HG03066 (cell line): ENCODE data around the gene RAB3C.
"Not testable (repeated sequence)": the region's sequence is repeated elsewhere in the genome, so short reads cannot be mapped to it uniquely, and the experiment has no call there.

Experiments used
- ATAC-seq: cut with Tn5 transposase; IDR thresholded peaks from one replicate; pipeline ENCODE4 v1.9.1; 2021; ENCODE audit warnings: low read depth; ENCODE audit not compliant: unreplicated experiment

Gene RAB3C

DNA sequence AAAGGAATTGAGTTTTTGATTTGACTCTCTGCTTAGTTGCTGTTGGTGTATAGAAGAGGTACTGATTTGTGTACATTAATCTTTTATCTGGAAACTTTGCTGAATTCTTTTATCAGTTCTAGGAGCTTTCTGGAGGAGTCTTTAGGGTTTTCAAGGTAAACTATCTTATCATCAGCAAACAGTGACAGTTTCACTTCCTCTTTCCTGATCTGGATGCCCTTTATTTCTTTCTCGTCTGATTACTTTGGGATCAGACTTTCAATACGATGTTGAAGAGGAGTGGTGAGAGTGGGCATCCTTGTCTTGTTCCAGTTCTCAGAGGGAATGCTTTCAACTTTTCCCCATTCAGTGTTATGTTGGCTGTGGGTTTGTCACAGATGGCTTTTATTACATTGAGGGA is 17.7 kb downstream of the RAB3C start:
- not testable (repeated sequence) for ATAC-seq

DNA sequence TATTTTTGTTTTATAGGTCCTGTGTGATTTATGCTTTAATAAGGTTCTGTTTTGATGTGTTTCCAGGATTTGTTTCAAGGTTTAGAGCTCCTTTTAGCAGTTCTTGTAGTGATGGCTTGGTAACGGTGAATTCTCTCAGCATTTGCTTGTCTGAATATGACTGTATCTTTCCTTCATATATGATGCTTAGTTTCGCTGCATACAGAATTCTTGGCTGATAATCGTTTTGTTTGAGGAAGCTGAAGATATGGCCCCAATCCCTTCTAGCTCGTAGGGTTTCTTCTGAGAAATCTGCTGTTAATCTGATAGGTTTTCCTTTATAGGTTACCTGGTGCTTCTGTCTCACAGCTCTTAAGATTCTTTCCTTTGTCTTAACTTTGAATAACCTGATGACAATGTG is 20.0 kb downstream of the RAB3C start:
- ATAC-seq = not testable (repeated sequence)

DNA sequence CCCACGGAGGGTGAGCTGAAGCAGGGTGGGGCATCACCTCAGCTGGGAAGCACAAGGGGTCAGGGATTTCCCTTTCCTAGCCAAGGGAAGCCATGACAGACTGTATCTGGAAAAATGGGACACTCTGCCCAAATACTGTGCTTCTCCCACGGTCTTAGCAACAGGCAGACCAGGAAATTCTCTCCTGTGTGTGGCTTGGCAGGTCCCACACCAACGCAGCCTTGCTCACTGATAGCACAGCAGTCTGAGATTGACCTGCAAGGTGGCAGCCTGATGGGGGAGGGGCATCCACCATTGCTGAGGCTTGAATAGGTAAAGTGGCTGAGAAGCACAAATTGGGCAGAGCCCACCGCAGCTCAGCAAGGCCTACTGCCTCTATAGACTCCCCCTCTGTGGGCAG is 23.2 kb downstream of the RAB3C start:
- no peak for ATAC-seq

DNA sequence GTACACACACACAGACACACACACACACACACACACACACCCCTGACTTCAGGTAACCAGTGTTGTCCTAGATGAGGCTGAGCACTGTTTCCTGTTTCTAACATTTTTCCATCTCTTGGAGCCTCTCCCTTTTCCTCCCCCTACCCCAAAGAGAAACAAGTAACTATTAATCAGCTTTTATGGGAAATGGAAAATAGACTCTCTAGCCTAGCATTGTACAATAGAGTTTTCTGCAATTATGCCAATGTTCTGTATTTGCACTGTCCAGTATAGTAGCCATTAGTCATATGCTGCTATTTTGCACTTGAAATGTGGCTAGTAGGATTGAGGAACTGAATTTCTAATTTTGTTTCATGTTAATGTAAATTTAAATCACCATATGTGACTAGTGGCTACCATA is 33.1 kb downstream of the RAB3C start:
- no peak for ATAC-seq

DNA sequence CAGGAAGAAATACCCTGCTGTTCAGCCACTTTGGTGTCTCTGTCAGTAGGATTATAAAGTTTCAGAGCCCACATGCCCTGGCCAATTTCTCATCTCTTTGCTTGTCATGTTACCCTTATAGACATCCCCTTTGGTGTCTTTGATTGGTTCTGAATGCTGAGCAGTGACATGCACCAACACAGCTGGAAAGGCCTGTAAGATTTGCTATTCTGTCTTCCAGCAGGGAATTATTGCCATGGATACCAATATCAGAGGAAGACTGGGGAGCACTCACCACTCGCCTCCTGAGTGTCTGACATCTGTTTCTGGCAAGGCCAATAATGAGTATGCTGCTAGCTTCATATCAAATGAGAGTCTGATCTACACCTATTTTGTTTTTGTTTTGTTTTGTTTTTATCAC is 34.4 kb downstream of the RAB3C start:
- no peak for ATAC-seq

DNA sequence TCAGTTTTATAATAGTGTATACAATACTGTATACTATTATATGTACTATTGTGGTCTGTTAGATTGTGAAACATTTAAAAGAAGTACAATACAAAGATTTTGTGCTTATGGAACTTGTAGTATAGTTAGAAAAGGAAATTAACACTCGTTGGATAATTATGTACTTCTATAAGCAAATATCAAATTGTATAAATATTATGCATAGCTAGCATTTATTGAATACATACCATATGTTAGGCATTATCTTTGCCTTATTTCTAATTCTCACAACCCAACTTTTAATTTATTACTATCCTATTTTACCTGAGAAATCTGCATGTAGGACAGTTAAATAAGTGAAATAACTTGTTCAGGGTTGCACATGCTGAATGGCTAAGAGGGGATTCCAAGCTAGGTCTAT is 37.5 kb downstream of the RAB3C start:
- no peak for ATAC-seq

DNA sequence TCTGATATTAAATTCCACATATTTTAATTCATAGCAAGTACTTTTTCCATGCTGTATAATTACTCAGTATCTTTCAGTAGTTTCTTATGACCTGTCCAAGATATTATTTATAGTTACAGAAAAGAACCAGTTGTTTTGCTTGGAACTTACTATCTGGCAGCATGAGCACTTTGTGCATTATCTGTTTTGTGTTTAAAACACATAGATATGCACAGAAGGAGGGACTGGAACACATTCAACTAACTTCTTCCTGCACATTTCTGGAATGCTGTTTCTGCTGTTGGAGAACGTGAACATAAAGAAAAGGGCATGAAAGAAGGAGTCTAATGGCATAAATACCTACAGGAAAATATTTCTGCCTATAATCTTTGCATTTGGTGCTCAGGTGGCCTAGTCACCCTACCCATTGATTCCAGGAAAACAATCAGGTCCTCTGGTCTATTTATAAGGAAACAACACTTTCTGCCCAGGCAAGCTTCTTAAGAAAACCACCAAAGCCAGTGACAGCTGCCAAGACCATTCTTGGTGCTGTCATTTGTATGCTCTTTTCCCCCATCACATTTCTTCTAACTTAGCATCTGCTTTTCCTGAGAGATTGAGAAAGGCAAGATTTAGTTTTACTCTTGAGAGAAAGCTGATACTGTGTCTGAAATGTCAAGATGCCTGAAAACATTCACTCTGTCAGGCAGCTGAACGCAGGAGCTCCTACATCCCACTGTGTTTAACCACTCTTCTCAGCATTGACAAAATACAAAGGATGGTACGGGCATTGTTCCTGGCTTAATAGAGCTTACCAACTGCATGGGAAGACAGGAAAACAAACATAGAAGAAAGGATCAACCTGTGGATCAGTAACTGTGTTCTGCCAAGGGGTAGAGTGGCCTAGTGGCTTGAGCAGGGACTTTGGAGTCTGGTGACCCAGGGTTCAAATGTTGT is 40.3 kb downstream of the RAB3C start:
- ATAC-seq = no peak

DNA sequence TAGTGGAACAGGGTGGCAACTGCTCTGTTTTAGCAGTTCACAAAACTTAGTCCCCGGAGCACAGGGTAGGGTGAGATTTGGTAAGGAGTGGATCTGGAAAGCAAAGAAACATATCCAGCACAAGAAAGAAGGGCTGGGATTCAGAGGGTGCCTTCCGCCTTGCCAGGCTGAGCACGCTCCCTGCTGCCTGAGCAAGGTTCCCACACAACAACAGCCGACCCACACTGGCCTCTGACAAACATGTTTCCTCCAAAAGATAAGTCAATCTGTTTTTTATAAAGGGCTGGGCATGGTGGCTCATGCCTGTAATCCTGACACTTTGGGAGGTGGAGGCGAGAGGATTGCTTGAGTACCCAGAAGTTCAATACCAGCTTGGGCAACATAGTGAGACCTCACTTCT is 45.8 kb downstream of the RAB3C start:
- no peak for ATAC-seq

DNA sequence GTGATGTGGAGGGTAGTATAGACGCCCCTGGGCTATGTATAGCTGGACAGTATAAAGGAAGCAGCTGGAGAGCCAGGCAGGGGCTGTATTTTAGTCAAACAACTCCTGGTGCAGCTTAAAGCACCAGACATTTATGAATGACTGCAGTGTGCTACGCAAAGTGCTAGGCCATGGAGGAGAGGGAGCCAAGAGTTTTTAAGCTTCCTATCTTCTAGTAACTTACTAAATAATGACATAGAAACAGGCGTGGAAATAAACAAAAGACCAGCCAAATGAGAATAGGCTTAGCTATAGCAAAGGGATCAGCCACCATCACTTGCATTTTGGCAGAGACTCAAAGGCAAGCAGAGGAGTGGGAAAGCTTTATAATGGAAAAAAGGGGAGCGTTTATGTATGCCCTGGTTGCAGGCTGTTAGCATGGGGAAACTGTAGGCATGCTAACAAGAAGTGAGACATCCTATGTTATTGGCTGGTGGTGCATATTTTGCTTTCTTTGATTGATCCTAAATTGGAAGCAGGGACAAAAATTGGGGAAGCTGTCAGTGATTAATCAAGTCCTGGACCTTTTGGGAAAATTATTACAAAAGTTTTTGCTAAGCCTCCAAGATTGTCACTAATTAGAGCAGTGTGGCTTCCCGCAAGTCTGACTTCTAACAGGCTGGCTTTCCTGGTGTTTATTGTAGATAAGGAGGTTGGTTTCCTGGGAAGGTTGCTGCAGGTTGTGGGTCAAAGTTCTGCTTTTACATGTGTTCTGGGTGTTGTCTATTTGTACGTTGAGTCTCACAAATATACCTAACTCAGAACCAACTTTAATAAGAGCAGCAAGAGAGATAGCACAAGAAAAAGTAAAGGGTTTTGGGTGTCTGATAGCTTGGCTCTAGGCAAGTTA is 46.6 kb downstream of the RAB3C start:
- ATAC-seq = no peak

DNA sequence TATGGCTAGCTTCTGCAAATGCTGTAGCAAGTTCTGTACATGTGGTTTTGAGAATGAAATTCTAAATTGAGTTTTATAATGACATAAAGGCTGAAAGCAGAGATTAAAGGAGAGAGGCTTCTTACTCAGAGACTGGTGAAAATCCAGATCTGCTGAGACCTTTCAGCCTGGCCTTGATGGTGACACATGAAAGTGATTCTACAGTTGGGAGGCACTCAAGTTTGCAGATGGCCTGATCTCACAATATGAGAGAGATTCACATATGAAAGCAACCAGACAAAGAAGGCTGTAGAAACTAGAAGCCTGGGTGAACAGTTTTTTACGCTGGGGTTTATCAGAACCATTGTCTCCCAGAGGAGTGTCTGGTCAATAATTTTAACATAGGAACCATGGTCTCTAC is 49.0 kb downstream of the RAB3C start:
- no peak for ATAC-seq

DNA sequence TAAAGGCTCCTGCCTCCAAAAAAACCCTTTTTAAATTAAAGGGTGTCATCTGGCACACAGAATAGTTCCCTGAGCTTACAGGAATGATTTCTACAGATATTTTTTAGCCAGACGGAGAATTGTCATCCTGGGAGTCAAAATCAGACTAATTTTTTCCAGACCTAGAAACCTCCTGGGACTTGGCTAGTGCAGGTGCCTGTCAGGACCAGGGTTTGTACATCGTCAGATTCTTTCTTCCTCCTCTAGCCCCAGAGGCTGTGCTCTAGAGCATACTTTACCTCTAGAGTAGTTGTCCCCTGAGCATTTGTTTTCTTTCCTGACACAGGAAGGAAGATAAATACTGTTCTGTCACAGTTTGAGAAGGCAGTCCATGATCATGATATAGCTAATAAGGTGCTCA is 52.5 kb downstream of the RAB3C start:
- no peak for ATAC-seq

DNA sequence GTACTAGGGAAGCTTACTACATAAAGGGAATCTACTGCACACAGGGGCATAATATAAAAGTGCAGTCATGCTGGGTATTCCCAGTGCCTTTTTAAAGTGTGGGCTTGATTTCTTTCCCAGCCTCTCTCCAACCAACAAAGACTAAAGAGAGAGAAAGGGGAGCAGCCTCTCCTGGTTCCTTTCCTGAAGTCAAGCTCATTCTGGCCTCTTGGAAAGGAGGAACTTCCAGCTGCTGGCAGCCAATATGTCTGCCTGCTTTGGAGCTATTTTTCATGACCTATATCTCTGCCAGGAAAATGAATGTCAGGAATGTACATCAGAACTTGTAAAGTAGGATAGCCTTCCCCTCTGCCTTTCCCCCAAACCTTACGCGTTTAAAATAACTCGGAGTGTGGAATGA is 57.1 kb downstream of the RAB3C start:
- no peak for ATAC-seq

DNA sequence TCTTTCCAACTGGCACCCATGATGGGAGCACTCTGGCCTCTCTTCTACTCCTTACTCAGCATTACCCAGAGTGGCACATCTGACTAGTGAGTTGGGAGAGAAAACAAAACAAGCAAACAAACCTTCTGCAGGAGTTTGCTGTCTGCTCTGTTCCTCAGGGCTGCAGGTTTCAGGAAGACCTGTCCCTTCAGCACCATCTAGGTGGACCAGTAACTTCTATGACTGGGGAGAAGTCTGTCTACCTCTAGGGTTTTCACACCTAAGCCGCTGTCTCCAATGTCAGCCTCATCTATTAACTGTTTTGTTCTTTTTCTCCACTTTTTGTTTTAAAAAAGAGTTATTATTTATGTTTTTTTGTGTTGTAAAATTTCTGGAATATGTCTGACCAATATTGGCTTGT is 58.7 kb downstream of the RAB3C start:
- no peak for ATAC-seq

DNA sequence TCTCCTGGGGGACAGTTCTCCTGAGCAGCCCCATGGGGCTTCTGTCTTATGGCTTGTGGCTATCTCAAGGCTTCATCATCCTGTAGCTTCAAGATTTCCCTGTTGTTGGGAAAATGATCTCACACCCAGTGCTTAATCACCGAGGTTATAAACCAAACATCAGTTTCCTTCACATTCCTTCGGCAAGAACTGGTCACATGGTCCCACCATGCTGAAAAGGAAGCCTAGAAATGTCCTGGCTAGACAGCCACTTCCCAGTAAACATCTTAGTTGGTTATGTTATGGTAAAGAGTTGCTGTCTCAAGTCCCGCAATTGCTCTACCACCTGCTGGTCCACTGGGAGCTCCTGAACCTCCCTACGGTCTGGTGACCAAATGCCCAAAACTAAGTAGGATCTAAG is 66.0 kb downstream of the RAB3C start:
- no peak for ATAC-seq

DNA sequence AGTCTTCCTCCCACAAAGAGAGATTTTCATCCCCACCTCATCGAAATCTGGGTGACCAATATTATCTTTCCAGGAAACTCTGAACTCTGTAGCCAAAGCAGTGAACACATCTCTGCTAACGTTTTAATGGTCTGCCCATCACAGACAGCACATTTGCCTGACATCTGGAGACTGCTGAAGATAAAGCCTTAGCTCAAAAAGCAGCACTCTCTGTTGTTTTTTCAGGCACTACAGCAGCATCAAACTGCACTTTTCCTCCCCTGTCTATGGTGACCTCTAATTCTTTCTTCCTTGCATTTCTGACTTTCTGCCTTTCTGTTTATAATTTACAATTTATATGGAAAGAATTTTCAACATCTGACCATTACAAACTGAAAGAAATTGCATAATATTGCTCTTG is 66.8 kb downstream of the RAB3C start:
- no peak for ATAC-seq

DNA sequence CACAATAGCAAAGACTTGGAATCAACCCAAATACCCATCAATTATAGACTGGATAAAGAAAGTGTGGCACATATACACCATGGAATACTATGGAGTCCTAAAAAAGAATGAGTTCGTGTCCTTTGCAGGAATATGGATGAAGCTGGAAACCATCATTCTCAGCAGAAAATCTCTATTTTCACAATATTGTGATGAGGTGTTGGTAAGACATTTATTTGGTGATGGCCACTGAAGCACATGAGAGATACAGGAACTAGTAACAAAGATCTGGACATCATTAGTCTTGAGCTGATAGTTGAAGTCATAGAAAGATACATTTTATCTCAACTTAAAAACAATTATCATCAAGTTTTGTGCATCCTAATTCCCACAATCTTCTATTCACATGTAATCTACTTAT is 70.6 kb downstream of the RAB3C start:
- ATAC-seq = no peak

DNA sequence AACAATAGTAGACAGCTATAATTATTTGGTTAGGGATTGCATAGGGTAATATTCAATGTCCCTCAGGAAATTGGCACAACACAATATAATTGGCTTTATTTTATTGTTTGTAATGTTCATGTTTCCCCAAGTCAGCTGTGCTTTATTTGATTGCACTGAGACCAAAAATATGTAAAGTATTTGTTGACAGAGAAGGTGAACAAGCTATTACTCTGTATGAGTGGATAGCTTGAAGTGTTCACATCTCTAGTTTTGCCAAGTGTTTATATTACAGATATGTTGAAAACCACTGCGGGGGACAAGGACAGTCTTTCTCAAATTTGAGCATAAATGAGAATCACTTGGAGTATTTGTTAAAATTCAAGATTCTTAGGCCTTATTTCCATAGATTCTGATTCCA is 83.3 kb downstream of the RAB3C start:
- ATAC-seq = no peak

DNA sequence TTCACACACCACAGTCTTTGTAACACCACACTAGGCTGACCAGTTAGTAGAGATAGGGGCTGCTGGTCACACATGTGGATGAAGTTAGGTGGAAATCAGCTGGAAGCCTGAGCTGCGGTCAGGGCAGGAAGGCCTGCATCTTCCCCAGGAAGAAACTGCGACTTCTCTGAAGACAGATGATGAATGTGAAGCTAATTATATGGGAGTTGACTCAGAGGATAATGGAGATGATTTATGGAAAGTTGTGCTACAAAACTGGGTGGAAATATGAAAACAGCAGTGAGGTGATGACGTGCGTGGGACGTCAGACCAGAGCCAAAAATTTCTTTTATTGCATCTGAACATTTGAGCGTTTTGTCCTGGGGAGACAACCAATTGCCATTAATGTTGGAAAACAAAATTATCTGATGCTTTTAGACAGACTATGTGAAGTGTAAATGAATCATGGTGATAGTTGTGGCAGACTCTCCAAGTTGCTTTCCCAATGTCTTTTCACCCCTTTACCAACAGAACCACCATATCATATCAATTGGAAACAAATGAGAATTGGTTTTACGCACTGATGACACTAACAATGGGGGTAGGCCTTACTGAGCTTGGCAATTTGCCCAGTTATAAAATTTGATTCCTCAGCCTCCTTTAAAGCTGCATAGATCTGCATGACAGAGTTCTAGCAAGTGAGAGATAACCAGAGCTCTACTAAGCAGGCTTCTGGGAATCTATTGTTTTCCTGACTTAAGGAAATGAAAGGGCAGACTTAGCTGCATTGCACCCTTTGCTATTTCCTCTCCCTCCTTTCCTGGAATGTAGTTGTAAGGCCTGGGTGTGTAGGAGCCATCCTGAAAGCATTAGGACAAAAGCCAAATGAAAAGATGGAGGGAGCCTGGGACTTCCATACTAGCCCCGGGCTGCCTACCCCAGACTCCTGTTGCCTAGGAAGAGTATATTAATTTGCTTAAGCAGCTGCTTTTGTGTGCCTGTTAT is 84.0 kb downstream of the RAB3C start:
- ATAC-seq = no peak

DNA sequence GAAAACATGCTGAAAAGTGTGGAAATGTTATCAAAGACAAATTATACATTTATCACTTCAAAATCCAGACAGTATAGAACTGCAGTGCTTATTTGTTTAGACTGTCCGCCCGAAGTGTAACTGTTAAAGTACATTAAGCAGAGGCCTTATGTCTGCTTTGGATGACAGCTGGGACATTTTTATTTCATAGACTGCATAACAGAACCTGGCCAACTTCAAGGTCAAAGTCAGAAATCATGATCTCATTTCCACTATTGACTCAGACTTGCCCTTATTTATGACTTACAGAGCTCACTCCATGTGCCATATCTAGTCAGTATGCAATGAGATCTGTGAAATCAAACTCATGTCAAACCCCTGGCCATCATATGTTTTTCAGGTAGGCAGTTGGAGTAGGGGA is 87.7 kb downstream of the RAB3C start:
- no peak for ATAC-seq

DNA sequence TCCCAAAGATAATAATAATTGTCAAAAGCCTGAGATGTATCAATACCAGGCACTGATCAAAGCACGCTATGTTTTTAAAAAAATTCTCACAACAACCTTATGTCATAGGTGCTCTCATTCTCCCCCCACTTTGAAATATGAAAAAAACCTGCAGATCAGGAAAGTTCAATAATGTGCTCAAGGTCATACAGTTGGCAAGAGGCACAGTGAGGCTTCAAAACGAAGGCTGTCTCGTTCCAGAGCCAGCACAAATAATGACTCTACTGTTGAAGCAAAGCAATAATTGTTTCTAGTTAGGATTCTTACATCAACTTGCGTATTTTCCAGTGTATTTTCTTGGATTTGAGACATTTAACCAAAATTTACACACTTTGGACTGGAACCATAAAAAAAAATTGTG is 88.3 kb downstream of the RAB3C start:
- no peak for ATAC-seq

DNA sequence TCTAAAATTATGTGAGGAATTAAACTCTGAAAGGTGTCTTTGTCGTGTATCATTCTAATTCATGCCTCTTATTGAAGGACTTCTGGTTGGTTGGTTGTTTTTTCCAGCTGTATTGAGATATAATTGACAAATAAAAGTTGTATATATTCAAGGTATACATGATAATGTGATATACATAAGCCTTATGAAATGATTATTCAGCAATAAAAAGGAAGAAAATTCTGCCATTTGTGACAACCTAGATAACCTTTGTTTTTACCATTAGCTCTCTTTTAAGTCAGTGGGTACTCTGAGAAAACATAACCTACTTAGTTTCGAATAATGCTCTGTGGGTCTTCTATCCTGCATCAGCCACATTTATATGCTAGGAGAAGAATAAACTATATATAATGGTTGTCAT is 89.6 kb downstream of the RAB3C start:
- ATAC-seq = no peak
